Myocyte (in vitro differentiated cells): Measurements from ENCODE around the gene CCDC70. TPM values are rescaled to one million over a fixed set of nuclear protein-coding genes. Genes with fewer than 3 reads are reported as not detected.

Source experiments
- DNase-seq: peaks from one replicate; pipeline ENCODE4 v3.0.0-alpha.2; 2012; ENCODE audit warnings: low read depth
- total RNA-seq: library from RNA; depleted of rRNA; stranded (reverse); fragments of >200 nt; gene quantifications from 2 replicates; pipeline ENCODE4 v1.2.3, GENCODE V29; 2014

The CCDC70 gene
- total RNA-seq, 1 donor from 2014 or later, result not detected

- no peak for DNase-seq
Observed at GRCh38 chr13:51828730-51829567, 32.8 kb upstream of the CCDC70 start.

- no peak for DNase-seq
Observed at GRCh38 chr13:51829568-51829899, 32.2 kb upstream of the CCDC70 start.

- no peak for DNase-seq
Observed at GRCh38 chr13:51831519-51831918, 30.2 kb upstream of the CCDC70 start.

GRCh38 chr13:51832471-51833152 lies 29.2 kb upstream of the CCDC70 start:
- peak; percentile 39 for DNase-seq

- no peak for DNase-seq
Observed at GRCh38 chr13:51833980-51834379, 27.8 kb upstream of the CCDC70 start.

GRCh38 chr13:51834581-51835171 lies 27.1 kb upstream of the CCDC70 start:
- DNase-seq, result no peak

GRCh38 chr13:51837016-51837415 lies 24.8 kb upstream of the CCDC70 start:
- no peak for DNase-seq

- peak; percentile 48 for DNase-seq
Observed at GRCh38 chr13:51838240-51838846, 23.4 kb upstream of the CCDC70 start.

- DNase-seq, result no peak
Observed at GRCh38 chr13:51839711-51840540, 21.8 kb upstream of the CCDC70 start.

GRCh38 chr13:51840917-51841316 lies 20.9 kb upstream of the CCDC70 start:
- no peak for DNase-seq

- no peak for DNase-seq
Observed at GRCh38 chr13:51841732-51842131, 20.0 kb upstream of the CCDC70 start.

- DNase-seq, result no peak
Observed at GRCh38 chr13:51843529-51843928, 18.2 kb upstream of the CCDC70 start.

- DNase-seq, result peak; percentile 57
Observed at GRCh38 chr13:51844862-51845573, 16.8 kb upstream of the CCDC70 start, which contains the start of gene TMEM272. Gene TMEM272 (minus strand): TSS chr13:51845177. CDS start chr13:51838530, 6,647 bp downstream.

- DNase-seq, result no peak
Observed at GRCh38 chr13:51845574-51846318, 16.0 kb upstream of the CCDC70 start.

GRCh38 chr13:51846756-51847155 lies 15.0 kb upstream of the CCDC70 start:
- DNase-seq, result no peak

GRCh38 chr13:51848674-51849073 lies 13.1 kb upstream of the CCDC70 start:
- DNase-seq, result no peak

- DNase-seq, result peak; percentile 3
Observed at GRCh38 chr13:51849145-51850101, 12.3 kb upstream of the CCDC70 start.

- DNase-seq, result no peak
Observed at GRCh38 chr13:51856027-51856736, 5.6 kb upstream of the CCDC70 start.
